ENCODE results near the gene VPS8.
A peak's percentile ranks its signal among the peaks of the same experiment; 100 is the strongest.

VPS8 gene

GRCh38 chr3:184805351-184806038 is 6.5 kb upstream of the VPS8 start:
- Histone ChIP-seq H3K4me1 (peaks cover 11% of the 10 kb centered on the region), H2AFZ (no peak overlapping the region), H3K4me3 (ENCODE audit: low read depth, low read length) (no peak overlapping the region), H3K36me3 (ENCODE audit: control insufficient read depth, insufficient read depth, low read length) (no peaks in the 10 kb centered on the region), H3K9me3 (ENCODE audit: control insufficient read depth, low read length) (no peaks in the 10 kb centered on the region), H3K79me2 (no peaks in the 10 kb centered on the region), H3K9ac (no peak overlapping the region), H3K4me2 (ENCODE audit: low read length) (peak overlapping the region; percentile 25), H3K27me3 (ENCODE audit: control insufficient read depth, insufficient read depth, low read length) (no peaks in the 10 kb centered on the region), H3K27ac (no peak overlapping the region)
- no peak for TF ChIP-seq CTCF (IDR thresholded peaks at IDR 0.05)

GRCh38 chr3:184806567-184807271 is 5.2 kb upstream of the VPS8 start:
- no peak for TF ChIP-seq CTCF (IDR thresholded peaks at IDR 0.05)
- Histone ChIP-seq H3K4me2 (ENCODE audit: low read length) (no peak overlapping the region), H3K27me3 (ENCODE audit: control insufficient read depth, insufficient read depth, low read length) (no peaks in the 10 kb centered on the region), H3K36me3 (ENCODE audit: control insufficient read depth, insufficient read depth, low read length) (no peaks in the 10 kb centered on the region), H3K9me3 (ENCODE audit: control insufficient read depth, low read length) (no peaks in the 10 kb centered on the region), H2AFZ (no peak overlapping the region), H3K27ac (no peak overlapping the region), H3K9ac (no peak overlapping the region), H3K79me2 (no peaks in the 10 kb centered on the region), H3K4me1 (peaks cover 11% of the 10 kb centered on the region), H3K4me3 (ENCODE audit: low read depth, low read length) (no peak overlapping the region)

- H3K9ac ChIP-seq, result no peak overlapping the region
- H3K27ac ChIP-seq, result no peak overlapping the region
- H3K4me1 ChIP-seq, result peaks cover 11% of the 10 kb centered on the region
- H3K4me2 ChIP-seq (ENCODE audit: low read length), result no peak overlapping the region
- H3K4me3 ChIP-seq (ENCODE audit: low read depth, low read length), result no peak overlapping the region
- H2AFZ ChIP-seq, result no peak overlapping the region
- no peaks in the 10 kb centered on the region for H3K36me3 ChIP-seq (ENCODE audit: control insufficient read depth, insufficient read depth, low read length)
- TF ChIP-seq CTCF (IDR thresholded peaks at IDR 0.05), result no peak
- H3K9me3 ChIP-seq (ENCODE audit: control insufficient read depth, low read length), result no peaks in the 10 kb centered on the region
- no peaks in the 10 kb centered on the region for H3K27me3 ChIP-seq (ENCODE audit: control insufficient read depth, insufficient read depth, low read length)
- H3K79me2 ChIP-seq, result no peaks in the 10 kb centered on the region
Observed at GRCh38 chr3:184807549-184807948, 4.4 kb upstream of the VPS8 start.

GRCh38 chr3:184808021-184808420 is 3.9 kb upstream of the VPS8 start:
- H3K4me2 ChIP-seq (ENCODE audit: low read length), result no peak overlapping the region
- H3K9ac ChIP-seq, result no peak overlapping the region
- no peak overlapping the region for H3K4me3 ChIP-seq (ENCODE audit: low read depth, low read length)
- no peaks in the 10 kb centered on the region for H3K27me3 ChIP-seq (ENCODE audit: control insufficient read depth, insufficient read depth, low read length)
- H3K36me3 ChIP-seq (ENCODE audit: control insufficient read depth, insufficient read depth, low read length), result no peaks in the 10 kb centered on the region
- H3K9me3 ChIP-seq (ENCODE audit: control insufficient read depth, low read length), result no peaks in the 10 kb centered on the region
- no peak overlapping the region for H2AFZ ChIP-seq
- peaks cover 11% of the 10 kb centered on the region for H3K4me1 ChIP-seq
- no peak overlapping the region for H3K27ac ChIP-seq
- H3K79me2 ChIP-seq, result no peaks in the 10 kb centered on the region
- TF ChIP-seq CTCF (IDR thresholded peaks at IDR 0.05), result no peak
